GM21526 (cell line): ENCODE results near the gene COMMD9.

Experiments
- ATAC-seq: cut with Tn5 transposase; IDR thresholded peaks from one replicate; pipeline ENCODE4 v1.9.1; 2021; ENCODE audit warnings: moderate library complexity; ENCODE audit not compliant: unreplicated experiment, low FRiP score

Gene COMMD9

DNA sequence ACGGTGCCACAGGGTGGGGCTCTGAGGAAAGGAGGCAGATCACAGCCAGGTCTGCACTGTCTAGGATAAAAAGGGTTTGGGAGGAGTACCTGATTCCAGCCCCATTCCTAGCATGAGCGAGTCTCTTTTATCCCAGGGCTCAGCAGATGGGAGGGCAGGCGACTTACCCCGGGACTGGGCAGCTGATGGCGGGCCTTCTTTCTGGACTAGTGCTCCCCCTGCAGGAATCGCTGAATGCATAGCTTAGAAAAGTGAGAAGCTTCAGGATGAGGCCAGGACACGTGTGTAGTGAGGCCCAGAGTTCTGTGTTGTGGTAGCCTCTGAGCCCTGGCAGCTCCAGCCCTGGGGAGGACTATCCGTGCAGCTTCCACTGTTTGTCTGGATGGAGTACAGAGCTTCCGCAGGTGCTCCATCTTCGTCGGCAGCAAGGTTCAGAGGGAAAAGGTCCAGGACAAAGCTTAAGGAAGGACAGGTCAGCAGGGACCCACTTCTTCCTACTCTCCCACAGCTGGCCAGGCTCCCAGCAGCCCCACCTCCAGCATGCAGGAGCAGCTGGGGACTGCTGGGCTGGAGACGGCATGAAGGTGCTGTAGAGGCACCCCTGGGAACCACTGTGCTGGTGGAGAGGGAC is 30.4 kb downstream of the COMMD9 start:
- ATAC-seq = no peak

DNA sequence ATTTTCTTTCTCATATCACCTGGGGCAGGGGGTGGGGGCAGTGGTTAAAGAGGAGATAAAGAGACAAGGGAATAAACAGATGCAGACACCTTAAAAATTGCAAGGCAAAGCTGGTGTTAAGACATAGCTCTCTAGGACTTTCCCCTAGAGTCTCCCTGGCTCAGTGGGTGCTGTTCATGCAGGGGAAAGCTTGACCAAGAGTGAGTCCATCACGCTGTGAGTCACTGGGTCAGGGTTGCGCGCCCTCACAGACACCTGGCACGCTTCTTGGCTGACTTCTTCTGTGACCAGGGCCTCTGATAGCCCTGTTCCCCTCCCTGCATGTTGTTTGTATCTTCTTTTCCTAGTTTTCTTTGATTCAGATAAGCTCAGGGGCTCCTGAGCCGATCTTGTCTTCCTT is 31.9 kb downstream of the COMMD9 start:
- ATAC-seq = no peak

- no peak for ATAC-seq
These were observed 34.5 kb downstream of the COMMD9 start for GRCh38 chr11:36254713-36255112.

DNA sequence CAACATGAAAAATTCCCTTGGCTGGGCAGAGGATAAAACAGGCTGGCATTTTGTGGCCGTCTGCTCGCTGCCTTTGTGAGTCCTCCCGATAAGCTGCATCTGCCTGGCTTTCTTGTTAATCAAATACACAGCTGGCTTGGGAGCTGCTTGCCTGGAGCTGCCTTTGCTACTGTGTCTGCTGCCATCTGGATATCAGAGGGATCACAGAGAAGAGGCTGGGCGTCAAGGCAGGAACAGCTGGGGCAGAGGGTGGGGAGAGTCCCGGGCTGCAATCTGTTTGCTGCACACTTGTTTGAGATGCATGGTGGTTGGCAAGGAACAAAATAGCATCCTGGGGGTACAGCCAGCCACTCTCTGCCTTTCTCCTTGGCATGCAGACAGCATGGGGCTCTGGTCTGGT is 36.0 kb downstream of the COMMD9 start:
- ATAC-seq = no peak

GRCh38 chr11:36251823-36252222 is 37.4 kb downstream of the COMMD9 start:
- ATAC-seq = no peak

DNA sequence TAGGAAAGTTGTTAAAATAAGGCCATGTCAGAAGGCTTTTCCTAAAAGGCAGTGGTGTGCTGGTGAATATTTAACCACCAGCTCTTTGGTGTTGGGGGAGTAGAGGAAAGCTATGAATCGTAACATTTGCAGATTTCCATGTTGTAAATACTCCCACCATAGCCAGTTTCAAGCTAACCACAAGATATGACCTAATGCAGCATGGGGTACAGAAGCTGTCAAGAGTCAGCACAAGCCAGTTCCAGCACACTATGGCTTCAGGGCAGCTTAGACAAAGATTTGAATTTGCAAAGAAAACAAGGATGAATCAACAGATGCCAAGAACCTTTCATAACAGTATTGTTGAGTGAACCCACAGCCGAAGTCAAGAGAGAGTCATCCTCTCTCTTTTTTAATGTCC is 40.0 kb downstream of the COMMD9 start:
- ATAC-seq = no peak

- no peak for ATAC-seq
These were observed 40.8 kb downstream of the COMMD9 start for GRCh38 chr11:36248436-36248835.

- no peak for ATAC-seq
These were observed 41.7 kb downstream of the COMMD9 start for GRCh38 chr11:36247493-36247892.

GRCh38 chr11:36243641-36244040 is 45.6 kb downstream of the COMMD9 start:
- no peak for ATAC-seq

GRCh38 chr11:36241497-36241896 is 47.7 kb downstream of the COMMD9 start:
- no peak for ATAC-seq

DNA sequence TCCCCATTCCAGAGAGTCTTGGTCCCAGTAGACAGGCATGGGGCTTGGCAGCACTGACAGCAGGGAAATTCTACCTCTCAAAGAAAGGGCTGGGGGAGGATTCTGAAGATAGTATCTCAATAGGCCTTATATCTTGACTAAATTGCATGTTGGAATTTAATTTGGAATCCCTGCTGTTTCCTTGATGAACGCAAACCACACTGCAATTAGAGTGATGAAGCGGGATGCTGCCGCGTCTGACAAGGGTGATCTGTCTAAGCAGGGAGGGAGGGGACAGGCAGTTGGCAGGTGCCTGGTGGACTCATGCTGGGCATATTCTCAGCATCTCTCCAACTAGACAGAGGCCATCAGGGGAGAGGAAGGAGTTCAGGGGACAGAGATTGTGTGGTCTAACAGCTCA is 48.4 kb downstream of the COMMD9 start:
- ATAC-seq = no peak

DNA sequence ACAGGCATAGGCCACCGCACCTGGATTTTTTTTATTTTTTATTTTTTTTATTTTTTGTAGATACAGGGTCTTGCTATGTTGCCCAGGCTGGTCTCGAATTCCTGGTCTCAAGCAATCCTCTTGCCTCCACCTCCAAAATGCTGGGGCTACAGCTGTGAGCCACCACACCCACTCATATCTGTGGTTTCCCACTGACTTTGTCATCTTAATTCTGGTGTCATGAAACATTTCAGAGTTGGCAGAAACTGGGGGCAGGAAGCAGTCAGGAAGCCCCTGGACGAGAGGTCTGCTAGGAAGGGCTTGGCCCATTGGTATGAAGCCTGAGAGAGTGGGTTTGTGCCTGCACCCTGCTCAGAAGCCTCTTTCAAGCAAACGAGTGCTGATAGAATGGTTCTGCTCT is 49.1 kb downstream of the COMMD9 start:
- ATAC-seq = no peak

GRCh38 chr11:36239636-36240035 is 49.6 kb downstream of the COMMD9 start:
- no peak for ATAC-seq

GRCh38 chr11:36238881-36239280 is 50.3 kb downstream of the COMMD9 start:
- no peak for ATAC-seq

GRCh38 chr11:36238036-36238631 is 51.1 kb downstream of the COMMD9 start:
- ATAC-seq = no peak

- no peak for ATAC-seq
These were observed 51.8 kb downstream of the COMMD9 start for GRCh38 chr11:36237391-36237790.

DNA sequence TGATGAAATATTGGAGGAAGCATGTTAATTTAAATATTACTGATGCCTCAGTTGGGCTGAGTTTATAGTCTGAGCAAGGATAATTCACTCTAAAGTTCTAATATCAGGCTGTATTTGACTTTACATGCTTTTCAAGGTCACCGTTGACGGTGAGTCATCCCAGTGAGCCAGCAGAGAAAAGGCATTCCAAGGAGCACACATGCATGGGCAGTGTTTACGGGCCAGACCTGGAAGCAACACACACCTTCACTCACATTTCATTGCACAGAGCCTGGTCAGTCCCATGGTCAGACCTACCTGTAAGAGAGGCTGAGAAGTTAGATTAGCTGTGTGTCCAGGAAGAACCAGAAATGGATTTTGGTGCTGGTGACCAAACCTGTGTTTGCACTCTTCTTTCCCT is 53.5 kb downstream of the COMMD9 start:
- ATAC-seq = no peak

GRCh38 chr11:36234825-36235224 is 54.4 kb downstream of the COMMD9 start:
- no peak for ATAC-seq

DNA sequence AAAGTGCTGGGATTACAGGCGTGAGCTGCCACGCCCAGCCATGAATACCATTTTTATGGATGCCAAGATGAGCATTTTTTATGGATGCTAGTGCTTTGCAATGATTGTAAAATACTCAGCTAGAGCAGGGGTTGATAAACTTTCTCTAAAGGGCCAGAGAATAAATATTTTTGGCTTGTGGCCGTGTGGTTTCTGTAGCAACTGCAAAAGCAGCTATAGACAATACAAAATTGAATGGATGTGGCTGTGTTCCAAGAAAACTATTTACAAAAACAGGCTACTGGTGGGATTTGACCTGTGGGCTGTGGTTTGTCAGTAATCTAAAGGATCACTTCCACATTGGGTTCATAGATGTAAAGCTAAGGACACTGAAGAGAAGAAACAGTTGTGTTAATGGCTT is 56.0 kb downstream of the COMMD9 start:
- ATAC-seq = no peak

DNA sequence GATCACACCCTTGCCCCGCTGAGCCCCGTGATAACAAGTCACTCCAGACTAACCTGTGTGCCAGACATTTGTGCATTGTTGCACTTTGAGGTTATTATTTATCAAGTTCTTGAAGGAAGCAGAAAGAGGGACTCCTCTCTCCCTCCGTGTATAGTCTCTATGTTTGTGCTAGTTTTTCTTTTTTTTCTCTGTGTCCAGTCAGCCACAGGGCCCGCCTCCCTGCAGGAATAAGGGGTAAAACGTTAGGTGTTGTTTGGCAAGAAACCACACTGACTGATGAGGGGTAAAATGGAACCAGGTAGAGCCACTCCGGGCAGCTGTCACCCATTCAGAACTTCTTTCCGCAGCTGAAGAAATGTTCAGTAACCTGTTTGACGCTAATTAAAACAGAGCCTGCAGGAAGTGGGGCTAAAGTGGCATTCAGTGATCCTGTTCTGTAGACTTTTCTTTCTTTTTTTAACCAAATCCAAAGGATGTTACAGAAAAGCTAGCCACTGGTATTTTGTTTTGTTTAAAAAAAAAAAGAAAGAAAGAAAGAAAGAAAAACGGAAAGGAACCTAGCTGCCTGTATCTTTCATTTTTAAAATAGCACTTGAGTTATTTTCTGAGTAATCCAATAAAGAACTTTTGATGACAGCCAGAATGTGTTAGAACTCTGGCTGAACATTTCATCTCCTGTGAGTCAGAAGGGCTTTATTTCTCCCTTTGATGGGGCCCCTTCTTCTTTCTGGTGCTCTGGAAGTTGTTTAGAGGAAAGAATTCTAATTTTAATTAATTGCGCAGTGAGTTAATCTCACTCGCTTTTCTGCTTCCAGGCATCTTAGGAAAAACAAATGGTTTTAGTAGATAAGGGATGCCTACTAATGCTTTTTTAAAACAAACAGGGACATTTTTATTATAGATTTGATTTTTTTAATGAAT is 58.2 kb downstream of the COMMD9 start:
- no peak for ATAC-seq

- no peak for ATAC-seq
These were observed 60.0 kb downstream of the COMMD9 start for GRCh38 chr11:36229091-36229705.
